ENCODE measurements around the gene VWA1.
"Not testable (repeated sequence)": the region's sequence is repeated elsewhere in the genome, so short reads cannot be mapped to it uniquely, and the experiment has no call there.

DNA sequence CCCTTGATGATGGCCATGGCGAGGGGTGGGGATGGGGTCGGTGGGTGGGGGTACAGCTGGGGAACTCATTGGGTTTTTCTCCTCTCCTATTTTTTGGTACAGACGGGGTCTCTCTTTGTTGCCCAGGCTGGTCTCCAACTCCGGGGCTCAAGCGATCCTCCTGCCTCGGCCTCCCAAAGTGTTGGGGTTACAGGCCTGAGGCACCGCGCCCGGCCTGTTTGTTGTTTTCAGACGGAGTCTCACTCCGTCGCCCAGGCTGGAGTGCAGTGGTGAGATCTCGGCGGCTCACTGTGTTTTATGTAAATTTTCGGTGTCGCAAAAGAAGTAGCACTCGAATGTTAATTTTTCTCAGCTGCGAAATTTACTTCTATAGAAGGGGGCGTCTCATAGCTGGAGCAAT, 11.1 kb downstream of the VWA1 start:
- TF ChIP-seq, protein P1, sequence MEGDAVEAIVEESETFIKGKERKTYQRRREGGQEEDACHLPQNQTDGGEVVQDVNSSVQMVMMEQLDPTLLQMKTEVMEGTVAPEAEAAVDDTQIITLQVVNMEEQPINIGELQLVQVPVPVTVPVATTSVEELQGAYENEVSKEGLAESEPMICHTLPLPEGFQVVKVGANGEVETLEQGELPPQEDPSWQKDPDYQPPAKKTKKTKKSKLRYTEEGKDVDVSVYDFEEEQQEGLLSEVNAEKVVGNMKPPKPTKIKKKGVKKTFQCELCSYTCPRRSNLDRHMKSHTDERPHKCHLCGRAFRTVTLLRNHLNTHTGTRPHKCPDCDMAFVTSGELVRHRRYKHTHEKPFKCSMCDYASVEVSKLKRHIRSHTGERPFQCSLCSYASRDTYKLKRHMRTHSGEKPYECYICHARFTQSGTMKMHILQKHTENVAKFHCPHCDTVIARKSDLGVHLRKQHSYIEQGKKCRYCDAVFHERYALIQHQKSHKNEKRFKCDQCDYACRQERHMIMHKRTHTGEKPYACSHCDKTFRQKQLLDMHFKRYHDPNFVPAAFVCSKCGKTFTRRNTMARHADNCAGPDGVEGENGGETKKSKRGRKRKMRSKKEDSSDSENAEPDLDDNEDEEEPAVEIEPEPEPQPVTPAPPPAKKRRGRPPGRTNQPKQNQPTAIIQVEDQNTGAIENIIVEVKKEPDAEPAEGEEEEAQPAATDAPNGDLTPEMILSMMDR (conservative IDR thresholded peaks at IDR 0.05; ENCODE audit: low read depth in 2 of 2) = not testable (repeated sequence)
- TF ChIP-seq POLR2AphosphoS5 (IDR thresholded peaks at IDR 0.05; ENCODE audit: low read depth); EZH2 (IDR thresholded peaks at IDR 0.05; ENCODE audit: low read depth, unreplicated experiment); EZH2phosphoT487 (IDR thresholded peaks at IDR 0.05; ENCODE audit: unreplicated experiment); ZNF331 (CRISPR knock-in tag; IDR thresholded peaks at IDR 0.05; ENCODE audit: low read depth); JUNB (IDR thresholded peaks at IDR 0.05; ENCODE audit: unreplicated experiment); CREB1 (CRISPR knock-in tag; IDR thresholded peaks at IDR 0.05; ENCODE audit: low read depth); NANOG (IDR thresholded peaks at IDR 0.05; ENCODE audit: borderline replicate concordance); ZNF114 (CRISPR knock-in tag; IDR thresholded peaks at IDR 0.05): not testable (repeated sequence)
- TF ChIP-seq, protein P2, sequence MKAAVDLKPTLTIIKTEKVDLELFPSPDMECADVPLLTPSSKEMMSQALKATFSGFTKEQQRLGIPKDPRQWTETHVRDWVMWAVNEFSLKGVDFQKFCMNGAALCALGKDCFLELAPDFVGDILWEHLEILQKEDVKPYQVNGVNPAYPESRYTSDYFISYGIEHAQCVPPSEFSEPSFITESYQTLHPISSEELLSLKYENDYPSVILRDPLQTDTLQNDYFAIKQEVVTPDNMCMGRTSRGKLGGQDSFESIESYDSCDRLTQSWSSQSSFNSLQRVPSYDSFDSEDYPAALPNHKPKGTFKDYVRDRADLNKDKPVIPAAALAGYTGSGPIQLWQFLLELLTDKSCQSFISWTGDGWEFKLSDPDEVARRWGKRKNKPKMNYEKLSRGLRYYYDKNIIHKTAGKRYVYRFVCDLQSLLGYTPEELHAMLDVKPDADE (IDR thresholded peaks at IDR 0.05) = not testable (repeated sequence)
- TF ChIP-seq, protein P3, sequence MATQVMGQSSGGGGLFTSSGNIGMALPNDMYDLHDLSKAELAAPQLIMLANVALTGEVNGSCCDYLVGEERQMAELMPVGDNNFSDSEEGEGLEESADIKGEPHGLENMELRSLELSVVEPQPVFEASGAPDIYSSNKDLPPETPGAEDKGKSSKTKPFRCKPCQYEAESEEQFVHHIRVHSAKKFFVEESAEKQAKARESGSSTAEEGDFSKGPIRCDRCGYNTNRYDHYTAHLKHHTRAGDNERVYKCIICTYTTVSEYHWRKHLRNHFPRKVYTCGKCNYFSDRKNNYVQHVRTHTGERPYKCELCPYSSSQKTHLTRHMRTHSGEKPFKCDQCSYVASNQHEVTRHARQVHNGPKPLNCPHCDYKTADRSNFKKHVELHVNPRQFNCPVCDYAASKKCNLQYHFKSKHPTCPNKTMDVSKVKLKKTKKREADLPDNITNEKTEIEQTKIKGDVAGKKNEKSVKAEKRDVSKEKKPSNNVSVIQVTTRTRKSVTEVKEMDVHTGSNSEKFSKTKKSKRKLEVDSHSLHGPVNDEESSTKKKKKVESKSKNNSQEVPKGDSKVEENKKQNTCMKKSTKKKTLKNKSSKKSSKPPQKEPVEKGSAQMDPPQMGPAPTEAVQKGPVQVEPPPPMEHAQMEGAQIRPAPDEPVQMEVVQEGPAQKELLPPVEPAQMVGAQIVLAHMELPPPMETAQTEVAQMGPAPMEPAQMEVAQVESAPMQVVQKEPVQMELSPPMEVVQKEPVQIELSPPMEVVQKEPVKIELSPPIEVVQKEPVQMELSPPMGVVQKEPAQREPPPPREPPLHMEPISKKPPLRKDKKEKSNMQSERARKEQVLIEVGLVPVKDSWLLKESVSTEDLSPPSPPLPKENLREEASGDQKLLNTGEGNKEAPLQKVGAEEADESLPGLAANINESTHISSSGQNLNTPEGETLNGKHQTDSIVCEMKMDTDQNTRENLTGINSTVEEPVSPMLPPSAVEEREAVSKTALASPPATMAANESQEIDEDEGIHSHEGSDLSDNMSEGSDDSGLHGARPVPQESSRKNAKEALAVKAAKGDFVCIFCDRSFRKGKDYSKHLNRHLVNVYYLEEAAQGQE (IDR thresholded peaks at IDR 0.05; ENCODE audit: unreplicated experiment) = not testable (repeated sequence)
- TF ChIP-seq, protein P4, sequence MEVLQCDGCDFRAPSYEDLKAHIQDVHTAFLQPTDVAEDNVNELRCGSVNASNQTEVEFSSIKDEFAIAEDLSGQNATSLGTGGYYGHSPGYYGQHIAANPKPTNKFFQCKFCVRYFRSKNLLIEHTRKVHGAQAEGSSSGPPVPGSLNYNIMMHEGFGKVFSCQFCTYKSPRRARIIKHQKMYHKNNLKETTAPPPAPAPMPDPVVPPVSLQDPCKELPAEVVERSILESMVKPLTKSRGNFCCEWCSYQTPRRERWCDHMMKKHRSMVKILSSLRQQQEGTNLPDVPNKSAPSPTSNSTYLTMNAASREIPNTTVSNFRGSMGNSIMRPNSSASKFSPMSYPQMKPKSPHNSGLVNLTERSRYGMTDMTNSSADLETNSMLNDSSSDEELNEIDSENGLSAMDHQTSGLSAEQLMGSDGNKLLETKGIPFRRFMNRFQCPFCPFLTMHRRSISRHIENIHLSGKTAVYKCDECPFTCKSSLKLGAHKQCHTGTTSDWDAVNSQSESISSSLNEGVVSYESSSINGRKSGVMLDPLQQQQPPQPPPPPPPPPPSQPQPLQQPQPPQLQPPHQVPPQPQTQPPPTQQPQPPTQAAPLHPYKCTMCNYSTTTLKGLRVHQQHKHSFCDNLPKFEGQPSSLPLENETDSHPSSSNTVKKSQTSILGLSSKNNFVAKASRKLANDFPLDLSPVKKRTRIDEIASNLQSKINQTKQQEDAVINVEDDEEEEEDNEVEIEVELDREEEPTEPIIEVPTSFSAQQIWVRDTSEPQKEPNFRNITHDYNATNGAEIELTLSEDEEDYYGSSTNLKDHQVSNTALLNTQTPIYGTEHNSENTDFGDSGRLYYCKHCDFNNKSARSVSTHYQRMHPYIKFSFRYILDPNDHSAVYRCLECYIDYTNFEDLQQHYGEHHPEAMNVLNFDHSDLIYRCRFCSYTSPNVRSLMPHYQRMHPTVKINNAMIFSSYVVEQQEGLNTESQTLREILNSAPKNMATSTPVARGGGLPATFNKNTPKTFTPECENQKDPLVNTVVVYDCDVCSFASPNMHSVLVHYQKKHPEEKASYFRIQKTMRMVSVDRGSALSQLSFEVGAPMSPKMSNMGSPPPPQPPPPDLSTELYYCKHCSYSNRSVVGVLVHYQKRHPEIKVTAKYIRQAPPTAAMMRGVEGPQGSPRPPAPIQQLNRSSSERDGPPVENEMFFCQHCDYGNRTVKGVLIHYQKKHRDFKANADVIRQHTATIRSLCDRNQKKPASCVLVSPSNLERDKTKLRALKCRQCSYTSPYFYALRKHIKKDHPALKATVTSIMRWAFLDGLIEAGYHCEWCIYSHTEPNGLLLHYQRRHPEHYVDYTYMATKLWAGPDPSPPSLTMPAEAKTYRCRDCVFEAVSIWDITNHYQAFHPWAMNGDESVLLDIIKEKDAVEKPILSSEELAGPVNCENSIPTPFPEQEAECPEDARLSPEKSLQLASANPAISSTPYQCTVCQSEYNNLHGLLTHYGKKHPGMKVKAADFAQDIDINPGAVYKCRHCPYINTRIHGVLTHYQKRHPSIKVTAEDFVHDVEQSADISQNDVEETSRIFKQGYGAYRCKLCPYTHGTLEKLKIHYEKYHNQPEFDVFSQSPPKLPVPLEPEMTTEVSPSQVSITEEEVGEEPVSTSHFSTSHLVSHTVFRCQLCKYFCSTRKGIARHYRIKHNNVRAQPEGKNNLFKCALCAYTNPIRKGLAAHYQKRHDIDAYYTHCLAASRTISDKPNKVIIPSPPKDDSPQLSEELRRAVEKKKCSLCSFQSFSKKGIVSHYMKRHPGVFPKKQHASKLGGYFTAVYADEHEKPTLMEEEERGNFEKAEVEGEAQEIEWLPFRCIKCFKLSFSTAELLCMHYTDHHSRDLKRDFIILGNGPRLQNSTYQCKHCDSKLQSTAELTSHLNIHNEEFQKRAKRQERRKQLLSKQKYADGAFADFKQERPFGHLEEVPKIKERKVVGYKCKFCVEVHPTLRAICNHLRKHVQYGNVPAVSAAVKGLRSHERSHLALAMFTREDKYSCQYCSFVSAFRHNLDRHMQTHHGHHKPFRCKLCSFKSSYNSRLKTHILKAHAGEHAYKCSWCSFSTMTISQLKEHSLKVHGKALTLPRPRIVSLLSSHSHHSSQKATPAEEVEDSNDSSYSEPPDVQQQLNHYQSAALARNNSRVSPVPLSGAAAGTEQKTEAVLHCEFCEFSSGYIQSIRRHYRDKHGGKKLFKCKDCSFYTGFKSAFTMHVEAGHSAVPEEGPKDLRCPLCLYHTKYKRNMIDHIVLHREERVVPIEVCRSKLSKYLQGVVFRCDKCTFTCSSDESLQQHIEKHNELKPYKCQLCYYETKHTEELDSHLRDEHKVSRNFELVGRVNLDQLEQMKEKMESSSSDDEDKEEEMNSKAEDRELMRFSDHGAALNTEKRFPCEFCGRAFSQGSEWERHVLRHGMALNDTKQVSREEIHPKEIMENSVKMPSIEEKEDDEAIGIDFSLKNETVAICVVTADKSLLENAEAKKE (CRISPR knock-in tag; IDR thresholded peaks at IDR 0.05) = not testable (repeated sequence)
